ENCODE data around the gene TMEM266.

The TMEM266 gene

DNA sequence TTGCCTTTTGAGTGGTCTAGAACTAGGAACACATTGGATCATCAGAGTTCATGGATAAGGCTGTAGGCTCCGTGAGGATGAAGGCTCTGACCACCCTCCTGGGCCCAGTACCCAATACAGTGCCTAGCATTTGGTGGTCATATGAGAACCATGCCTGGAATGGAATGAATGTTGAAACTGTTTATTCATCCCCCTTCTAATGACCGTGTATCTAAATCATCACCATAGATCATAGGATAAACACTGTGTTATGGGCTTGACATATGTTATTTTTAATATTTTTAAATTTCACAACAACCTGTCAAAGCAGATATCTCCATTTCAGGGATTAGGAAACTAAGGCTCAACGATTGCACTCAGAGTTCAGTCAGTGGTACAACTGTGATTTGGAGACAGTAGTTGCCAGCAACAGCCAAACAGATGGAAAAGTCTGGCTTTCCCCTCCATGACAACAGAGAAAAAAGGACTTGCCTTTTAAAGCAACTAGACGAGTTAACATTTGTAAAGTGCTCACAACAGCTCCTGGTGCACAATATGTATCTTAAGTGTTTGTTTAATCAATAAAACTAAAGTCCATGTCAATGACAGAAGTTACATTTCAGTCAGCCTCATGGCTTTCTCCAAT lies 89.6 kb downstream of the TMEM266 start:
- no peaks in the 10 kb centered on the region for H3K9me3 Mint-ChIP-seq
- H3K27ac Mint-ChIP-seq: no peak overlapping the region
- H3K4me3 Mint-ChIP-seq: no peak overlapping the region
- H3K27me3 Mint-ChIP-seq (ENCODE audit: low read depth): peaks cover 57% of the 10 kb centered on the region
- H3K4me1 Mint-ChIP-seq: no peaks in the 10 kb centered on the region
- no peaks in the 10 kb centered on the region for H3K36me3 Mint-ChIP-seq (ENCODE audit: low read depth)
- TF ChIP-seq CTCF (IDR thresholded peaks at IDR 0.05; ENCODE audit: unreplicated experiment in 3 of 3): no peak

DNA sequence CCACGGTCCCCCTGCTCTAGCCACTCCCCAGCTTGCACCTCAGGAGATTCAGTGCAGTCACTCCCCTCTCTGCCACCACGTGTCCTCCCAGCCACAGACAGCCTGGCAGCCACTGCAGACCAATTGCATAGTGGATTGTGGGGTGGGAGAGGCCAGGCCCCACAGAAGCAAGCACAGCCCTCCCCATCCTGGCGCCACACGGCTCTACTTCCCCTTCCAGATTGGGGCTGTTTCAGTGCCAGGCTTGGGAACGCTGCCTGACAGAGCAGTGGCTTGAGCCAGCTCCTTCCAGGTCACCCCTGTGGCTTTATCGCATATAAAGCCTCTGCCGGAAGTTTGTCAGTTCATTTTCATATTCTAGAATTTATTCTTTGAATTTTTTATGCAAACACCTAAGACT lies 90.7 kb downstream of the TMEM266 start:
- no peak for TF ChIP-seq CTCF (IDR thresholded peaks at IDR 0.05; ENCODE audit: unreplicated experiment in 3 of 3)
- Mint-ChIP-seq H3K9me3 (no peaks in the 10 kb centered on the region), H3K27ac (no peak overlapping the region), H3K27me3 (ENCODE audit: low read depth) (peaks cover 53% of the 10 kb centered on the region), H3K36me3 (ENCODE audit: low read depth) (no peaks in the 10 kb centered on the region), H3K4me3 (no peak overlapping the region), H3K4me1 (no peaks in the 10 kb centered on the region)

DNA sequence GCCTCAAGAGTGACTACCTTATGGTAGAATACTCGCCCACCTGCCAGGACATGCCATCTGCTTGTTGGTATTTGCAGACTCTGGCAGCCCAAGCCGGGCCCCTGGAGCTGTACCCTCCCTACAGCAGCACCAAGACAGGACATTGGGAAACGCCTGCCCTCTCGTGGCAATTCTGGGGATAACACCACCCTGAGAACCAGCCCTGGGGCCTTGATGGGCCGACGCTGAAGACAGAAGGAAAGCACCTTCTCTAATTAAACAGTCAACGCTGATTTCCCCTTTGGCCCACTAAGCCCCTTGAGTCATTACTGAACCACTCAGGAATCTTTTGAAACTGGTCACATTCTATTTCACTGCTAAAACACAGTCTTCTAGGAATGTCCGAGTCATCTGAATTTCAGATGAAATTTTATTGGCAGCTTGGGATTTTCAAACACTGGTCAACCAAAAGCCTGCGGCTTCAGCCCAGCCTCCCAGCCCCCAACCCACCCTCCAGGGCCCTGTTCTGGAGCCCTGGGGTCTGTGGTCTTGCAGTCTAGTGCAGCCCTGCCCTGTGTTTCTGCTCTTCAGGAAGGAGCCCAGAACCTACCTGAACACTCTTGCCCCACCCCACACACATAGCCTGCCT lies 91.3 kb downstream of the TMEM266 start:
- Mint-ChIP-seq H3K36me3 (ENCODE audit: low read depth) (no peaks in the 10 kb centered on the region), H3K4me3 (no peak overlapping the region), H3K27ac (no peak overlapping the region), H3K27me3 (ENCODE audit: low read depth) (peaks cover 51% of the 10 kb centered on the region), H3K9me3 (no peaks in the 10 kb centered on the region), H3K4me1 (no peaks in the 10 kb centered on the region)
- TF ChIP-seq CTCF (IDR thresholded peaks at IDR 0.05; ENCODE audit: unreplicated experiment in 3 of 3): peak; percentile 86 to 95 (median 91)

DNA sequence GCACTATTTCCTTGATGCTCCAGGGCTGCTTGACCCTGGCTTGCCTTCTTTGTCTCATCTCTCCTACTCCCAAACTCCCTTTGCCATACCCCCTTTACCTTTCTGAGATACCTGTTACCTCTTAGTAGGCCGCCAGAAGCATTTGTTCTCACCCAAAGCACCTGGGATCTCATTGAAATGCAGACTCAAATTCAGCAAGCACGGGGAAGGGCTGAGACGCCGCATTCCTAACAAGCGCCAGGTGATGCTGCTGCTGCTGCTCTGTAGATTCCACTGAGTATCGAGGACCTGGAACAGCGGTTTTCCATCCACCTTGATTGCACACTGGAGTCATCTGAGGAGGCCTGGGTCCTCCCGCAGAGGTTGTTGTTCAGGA lies 91.8 kb downstream of the TMEM266 start:
- H3K9me3 Mint-ChIP-seq: no peaks in the 10 kb centered on the region
- H3K27me3 Mint-ChIP-seq (ENCODE audit: low read depth): peaks cover 46% of the 10 kb centered on the region
- H3K4me1 Mint-ChIP-seq: no peaks in the 10 kb centered on the region
- no peak overlapping the region for H3K27ac Mint-ChIP-seq
- no peak for TF ChIP-seq CTCF (IDR thresholded peaks at IDR 0.05; ENCODE audit: unreplicated experiment in 3 of 3)
- H3K36me3 Mint-ChIP-seq (ENCODE audit: low read depth): no peaks in the 10 kb centered on the region
- no peak overlapping the region for H3K4me3 Mint-ChIP-seq

GRCh38 chr15:76152197-76152596 lies 92.4 kb downstream of the TMEM266 start:
- Mint-ChIP-seq H3K36me3 (ENCODE audit: low read depth) (no peaks in the 10 kb centered on the region), H3K27me3 (ENCODE audit: low read depth) (peaks cover 42% of the 10 kb centered on the region), H3K9me3 (no peaks in the 10 kb centered on the region), H3K4me1 (no peaks in the 10 kb centered on the region), H3K4me3 (no peak overlapping the region), H3K27ac (no peak overlapping the region)
- TF ChIP-seq CTCF (IDR thresholded peaks at IDR 0.05; ENCODE audit: unreplicated experiment in 3 of 3): no peak

All from nephron (organoid).